ENCODE results near the gene MTG1.

MTG1 gene

DNA sequence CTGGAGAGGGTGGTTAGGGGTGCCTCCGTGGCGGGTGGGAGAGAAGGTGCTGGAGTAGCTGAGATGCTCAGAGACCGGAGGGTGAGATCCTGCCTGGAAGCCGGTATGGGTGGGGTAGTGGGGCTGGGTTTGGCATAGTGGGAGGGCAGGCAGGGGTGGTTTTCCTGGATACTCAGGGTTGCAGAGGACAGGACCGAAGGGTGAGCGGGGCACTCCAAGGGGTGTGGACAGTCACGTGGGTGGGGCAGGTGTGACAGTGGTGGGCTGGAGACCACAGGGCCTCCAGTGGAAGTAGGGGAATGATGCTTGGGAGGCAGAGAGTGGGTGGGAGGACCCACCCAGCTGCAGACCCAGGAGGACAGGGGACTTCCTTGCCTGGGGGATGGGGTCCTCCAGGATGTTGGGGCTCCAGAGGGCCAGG, 61.7 kb downstream of the MTG1 start:
- DNase-seq (ENCODE audit: low spot score in 2 of 2) = no peak
- Histone ChIP-seq H3K36me3 (replicated peaks) (no peaks in the 10 kb centered on the region), H3K27me3 (ENCODE audit: low read depth) (peaks cover 7% of the 10 kb centered on the region), H3K9me3 (no peaks in the 10 kb centered on the region), H3K4me1 (no peaks in the 10 kb centered on the region), H3K4me3 (no peak overlapping the region)
- in situ Hi-C loops (cut with MboI; ENCODE audit: low sequenced_read_pairs) = no loop called here

DNA sequence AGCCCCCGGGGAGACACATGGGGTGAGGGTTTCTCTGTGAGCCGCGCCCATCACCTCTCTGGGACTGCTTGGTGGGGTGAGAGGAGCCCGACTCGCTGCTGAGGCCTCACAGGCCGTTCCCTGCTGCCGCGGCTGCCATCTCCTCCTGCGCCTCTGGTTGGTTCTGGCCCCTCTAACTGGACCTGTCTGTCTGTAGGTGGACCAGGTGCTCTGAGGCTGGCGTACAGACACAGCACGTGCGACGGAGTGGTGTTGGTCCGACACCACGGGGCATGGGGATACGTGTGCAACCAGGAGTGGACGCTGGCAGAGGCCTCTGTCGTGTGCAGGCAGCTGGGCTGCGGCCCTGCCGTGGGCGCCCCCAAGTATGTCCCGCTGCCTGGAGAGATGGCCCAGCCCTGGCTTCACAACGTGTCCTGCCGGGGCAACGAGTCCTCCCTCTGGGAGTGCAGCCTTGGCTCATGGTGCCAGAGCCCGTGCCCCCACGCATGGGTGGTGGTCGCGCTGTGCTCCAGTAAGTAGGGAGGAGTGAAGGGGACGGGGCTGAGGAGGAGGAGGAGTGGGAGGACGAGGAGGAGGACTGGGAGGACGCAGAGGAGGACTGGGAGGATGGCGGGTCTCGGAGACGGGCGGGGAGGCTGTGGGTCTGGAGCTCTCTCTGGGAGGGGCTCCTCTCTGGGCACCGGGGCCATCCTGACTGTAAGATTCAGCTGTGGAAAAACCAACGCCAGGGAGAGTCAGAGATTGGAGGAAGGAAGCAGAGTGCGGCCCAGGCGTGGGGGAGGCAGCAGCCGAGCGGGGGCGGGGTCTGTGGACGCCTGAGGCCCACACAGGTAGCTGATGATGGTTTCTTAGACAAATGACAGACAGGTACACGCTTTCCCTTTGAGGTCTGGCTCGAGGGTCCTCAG, 62.3 kb downstream of the MTG1 start:
- Histone ChIP-seq H3K27me3 (ENCODE audit: low read depth) (peaks cover 2% of the 10 kb centered on the region; the same call in 1 of the 2 replicates), H3K36me3 (replicated peaks) (no peaks in the 10 kb centered on the region), H3K4me1 (no peaks in the 10 kb centered on the region), H3K4me3 (no peak overlapping the region), H3K9me3 (no peaks in the 10 kb centered on the region)
- no peak for DNase-seq (ENCODE audit: low spot score in 2 of 2)
- in situ Hi-C loops (cut with MboI; ENCODE audit: low sequenced_read_pairs) = no loop called here

GRCh38 chr10:133457100-133457841, 63.3 kb downstream of the MTG1 start:
- no peaks in the 10 kb centered on the region for H3K36me3 ChIP-seq (replicated peaks)
- H3K4me3 ChIP-seq = no peak overlapping the region
- in situ Hi-C loops (cut with MboI; ENCODE audit: low sequenced_read_pairs) = no loop called here
- DNase-seq (ENCODE audit: low spot score in 2 of 2) = no peak
- no peaks in the 10 kb centered on the region for H3K9me3 ChIP-seq
- H3K27me3 ChIP-seq (ENCODE audit: low read depth) = no peaks in the 10 kb centered on the region
- no peaks in the 10 kb centered on the region for H3K4me1 ChIP-seq

DNA sequence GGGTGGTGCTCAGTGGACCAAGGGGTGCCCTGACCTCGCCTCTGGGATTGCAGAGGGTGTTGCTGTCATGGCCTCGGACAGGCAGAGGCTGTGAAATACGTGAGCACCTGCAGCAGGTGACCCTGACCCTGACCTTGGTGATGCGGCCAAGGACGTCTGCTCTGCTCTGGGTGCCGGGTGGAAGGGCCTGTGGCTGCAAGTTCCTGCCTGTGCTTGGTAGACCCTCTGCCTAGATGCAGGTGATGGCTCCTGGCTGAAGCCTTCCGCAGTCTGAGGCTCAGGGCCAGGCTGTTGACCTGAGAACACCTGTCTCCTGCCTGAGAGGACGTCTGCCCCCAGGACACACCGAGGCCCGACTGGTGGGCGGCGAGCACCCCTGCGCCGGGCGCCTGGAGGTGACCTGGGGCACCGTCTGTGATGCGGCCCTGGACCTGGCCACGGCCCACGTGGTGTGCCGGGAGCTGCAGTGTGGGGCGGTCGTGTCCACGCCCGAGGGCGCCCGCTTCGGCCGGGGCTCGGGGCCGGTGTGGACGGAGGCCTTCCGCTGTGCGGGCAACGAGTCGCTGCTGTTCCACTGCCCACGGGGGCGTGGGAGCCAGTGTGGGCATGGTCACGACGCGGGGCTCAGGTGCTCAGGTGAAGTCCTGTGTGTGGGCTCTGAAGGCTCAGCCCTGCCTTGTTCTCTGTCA, 64.2 kb downstream of the MTG1 start:
- Histone ChIP-seq H3K27me3 (ENCODE audit: low read depth) (no peaks in the 10 kb centered on the region), H3K36me3 (replicated peaks) (no peaks in the 10 kb centered on the region), H3K4me3 (no peak overlapping the region), H3K4me1 (no peaks in the 10 kb centered on the region), H3K9me3 (no peaks in the 10 kb centered on the region)
- in situ Hi-C loops (cut with MboI; ENCODE audit: low sequenced_read_pairs) = no loop called here
- DNase-seq (ENCODE audit: low spot score in 2 of 2) = no peak

- no peaks in the 10 kb centered on the region for H3K9me3 ChIP-seq
- H3K4me3 ChIP-seq = no peak overlapping the region
- no peaks in the 10 kb centered on the region for H3K27me3 ChIP-seq (ENCODE audit: low read depth)
- in situ Hi-C loops (cut with MboI; ENCODE audit: low sequenced_read_pairs) = no loop called here
- no peak for DNase-seq (ENCODE audit: low spot score in 2 of 2)
- no peaks in the 10 kb centered on the region for H3K4me1 ChIP-seq
- H3K36me3 ChIP-seq (replicated peaks) = no peaks in the 10 kb centered on the region
Observed at GRCh38 chr10:133458710-133459453, 64.9 kb downstream of the MTG1 start.

GRCh38 chr10:133459454-133460207, 65.7 kb downstream of the MTG1 start:
- Histone ChIP-seq H3K27me3 (ENCODE audit: low read depth) (no peaks in the 10 kb centered on the region), H3K9me3 (no peaks in the 10 kb centered on the region), H3K4me1 (no peaks in the 10 kb centered on the region), H3K4me3 (no peak overlapping the region), H3K36me3 (replicated peaks) (no peaks in the 10 kb centered on the region)
- DNase-seq (ENCODE audit: low spot score in 2 of 2) = no peak
- in situ Hi-C loops (cut with MboI; ENCODE audit: low sequenced_read_pairs) = no loop called here

DNA sequence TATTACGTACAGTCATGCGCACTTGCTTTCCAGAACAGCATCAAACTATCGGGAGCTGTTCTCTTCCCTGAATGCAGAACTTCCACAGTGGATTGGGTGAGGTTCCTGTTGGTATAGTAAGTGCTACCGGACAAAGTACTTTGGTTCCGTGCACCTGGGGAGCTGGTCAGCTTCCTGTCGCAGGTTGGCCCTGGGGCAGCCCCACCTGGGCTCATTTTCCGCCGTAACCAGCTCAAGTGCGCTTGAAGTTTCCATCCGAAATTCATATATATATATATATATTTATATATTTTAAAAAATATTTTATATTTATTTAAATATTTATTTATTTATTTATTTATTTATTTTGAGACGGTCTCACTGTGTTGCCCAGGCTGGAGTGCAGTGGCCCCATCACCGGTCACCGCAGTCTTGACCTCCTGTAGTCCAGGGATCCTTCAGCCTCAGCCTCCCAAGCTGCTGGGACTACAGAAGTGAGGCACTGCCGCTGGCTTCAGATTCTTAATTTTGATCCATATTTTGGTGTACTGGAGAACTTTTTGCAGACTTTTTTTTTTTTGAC, 66.3 kb downstream of the MTG1 start:
- no peak overlapping the region for H3K4me3 ChIP-seq
- H3K4me1 ChIP-seq = no peaks in the 10 kb centered on the region
- in situ Hi-C loops (cut with MboI; ENCODE audit: low sequenced_read_pairs) = no loop called here
- H3K9me3 ChIP-seq = no peaks in the 10 kb centered on the region
- H3K36me3 ChIP-seq (replicated peaks) = no peaks in the 10 kb centered on the region
- DNase-seq (ENCODE audit: low spot score in 2 of 2) = no peak
- no peaks in the 10 kb centered on the region for H3K27me3 ChIP-seq (ENCODE audit: low read depth)

GRCh38 chr10:133461027-133461426, 67.1 kb downstream of the MTG1 start:
- Histone ChIP-seq H3K9me3 (no peaks in the 10 kb centered on the region), H3K36me3 (replicated peaks) (no peaks in the 10 kb centered on the region), H3K4me1 (no peaks in the 10 kb centered on the region), H3K4me3 (no peak overlapping the region), H3K27me3 (ENCODE audit: low read depth) (no peaks in the 10 kb centered on the region)
- no peak for DNase-seq (ENCODE audit: low spot score in 2 of 2)
- in situ Hi-C loops (cut with MboI; ENCODE audit: low sequenced_read_pairs) = no loop called here

DNA sequence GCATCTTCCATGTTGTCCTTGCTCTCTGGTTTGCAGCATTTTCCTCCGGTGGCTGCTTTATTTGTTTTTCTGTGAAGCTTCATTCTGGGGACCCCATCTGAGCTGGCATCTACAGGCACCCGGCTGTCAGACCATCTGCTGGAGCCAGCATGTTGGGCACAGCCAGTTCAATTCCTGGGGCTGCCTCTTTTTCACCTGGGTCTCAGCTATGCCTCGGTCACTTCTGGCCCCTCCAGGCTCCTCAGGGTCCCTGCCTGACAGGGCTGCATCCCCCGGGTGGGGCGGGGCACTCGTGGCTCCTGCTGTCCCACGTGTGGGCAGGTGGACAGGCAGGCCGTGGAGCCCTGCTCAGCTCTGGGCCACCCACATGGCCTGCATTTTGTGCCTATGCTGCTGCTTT, 67.9 kb downstream of the MTG1 start:
- Histone ChIP-seq H3K27me3 (ENCODE audit: low read depth) (no peaks in the 10 kb centered on the region), H3K36me3 (replicated peaks) (no peaks in the 10 kb centered on the region), H3K4me1 (no peaks in the 10 kb centered on the region), H3K9me3 (no peaks in the 10 kb centered on the region), H3K4me3 (no peak overlapping the region)
- no peak for DNase-seq (ENCODE audit: low spot score in 2 of 2)
- in situ Hi-C loops (cut with MboI; ENCODE audit: low sequenced_read_pairs) = no loop called here

DNA sequence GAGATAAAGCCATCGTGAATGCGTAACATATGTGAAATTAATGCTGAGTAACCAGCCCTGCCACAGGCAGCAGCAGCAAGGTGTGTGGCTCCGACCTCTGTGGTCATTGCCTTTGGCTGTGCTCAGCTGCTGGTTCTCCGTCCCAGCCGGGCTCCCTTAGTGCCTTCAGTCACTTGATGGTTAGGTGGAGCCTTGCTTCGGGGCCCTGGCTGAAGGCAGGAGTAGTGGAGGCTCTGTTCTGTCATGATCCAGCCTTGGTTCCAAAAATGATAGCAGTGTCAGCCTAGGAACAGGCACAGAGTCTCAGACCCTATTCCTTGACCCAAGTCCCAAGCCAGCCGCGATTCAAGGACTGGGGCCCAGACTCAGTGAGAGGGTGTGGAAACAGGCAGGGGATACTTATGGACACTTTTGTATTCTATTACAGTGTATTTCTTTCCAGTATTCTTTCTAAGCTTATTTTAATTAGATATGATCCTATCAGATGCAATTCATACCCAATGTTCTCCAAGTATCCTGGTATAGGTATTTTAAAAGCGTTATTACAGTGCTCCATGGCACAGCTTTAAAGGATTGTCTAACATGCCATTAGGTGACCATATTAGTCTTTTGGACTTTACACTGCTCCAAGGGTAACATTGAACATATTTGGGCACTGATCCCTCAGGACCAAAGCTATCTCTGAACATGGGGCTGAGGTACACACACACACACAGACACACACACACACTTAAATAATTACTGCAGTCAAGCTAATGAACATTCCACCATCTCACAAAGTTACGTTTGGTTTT, 68.8 kb downstream of the MTG1 start:
- Histone ChIP-seq H3K4me1 (no peaks in the 10 kb centered on the region), H3K4me3 (no peak overlapping the region), H3K27me3 (ENCODE audit: low read depth) (no peaks in the 10 kb centered on the region), H3K36me3 (replicated peaks) (no peaks in the 10 kb centered on the region), H3K9me3 (no peaks in the 10 kb centered on the region)
- in situ Hi-C loops (cut with MboI; ENCODE audit: low sequenced_read_pairs) = no loop called here
- no peak for DNase-seq (ENCODE audit: low spot score in 2 of 2)

GRCh38 chr10:133464582-133465031, 70.7 kb downstream of the MTG1 start:
- DNase-seq (ENCODE audit: low spot score in 2 of 2) = no peak
- Histone ChIP-seq H3K36me3 (replicated peaks) (no peaks in the 10 kb centered on the region), H3K9me3 (no peaks in the 10 kb centered on the region), H3K4me1 (no peaks in the 10 kb centered on the region), H3K4me3 (no peak overlapping the region), H3K27me3 (ENCODE audit: low read depth) (no peaks in the 10 kb centered on the region)
- in situ Hi-C loops (cut with MboI; ENCODE audit: low sequenced_read_pairs) = no loop called here

Data from HAP-1 (cell line).